Ovary (tissue), 3 donors: Measurements from ENCODE around the gene MMP25.
"Not testable (repeated sequence)": the region's sequence is repeated elsewhere in the genome, so short reads cannot be mapped to it uniquely, and the experiment has no call there.

Source experiments
- EP300 ChIP-seq: sonication (generic); formaldehyde crosslinking; IDR thresholded peaks from one replicate; pipeline ENCODE4 v1.6.1; 2017; ENCODE audit warnings: antibody characterized with exemption
- POLR2A ChIP-seq: fragments of 450-650 bp; IDR thresholded peaks from one replicate; pipeline ENCODE4 v1.6.1; 2017; ENCODE audit warnings: antibody characterized with exemption, mild to moderate bottlenecking, moderate library complexity
- TF ChIP-seq, protein P1 (sequence below), 3 donors: fragments of 450-650 bp in 2 of 3; fragments of 200-600 bp in 1 of 3; IDR thresholded peaks; one replicate each; pipeline versions ENCODE4 v1.5.1 to v1.8.0; 2016 to 2022; ENCODE audit warnings: antibody characterized with exemption in 3 of 3, mild to moderate bottlenecking in 1 of 3
- donor health status: DM: no; HTN: no; CAD: no.

DNA sequence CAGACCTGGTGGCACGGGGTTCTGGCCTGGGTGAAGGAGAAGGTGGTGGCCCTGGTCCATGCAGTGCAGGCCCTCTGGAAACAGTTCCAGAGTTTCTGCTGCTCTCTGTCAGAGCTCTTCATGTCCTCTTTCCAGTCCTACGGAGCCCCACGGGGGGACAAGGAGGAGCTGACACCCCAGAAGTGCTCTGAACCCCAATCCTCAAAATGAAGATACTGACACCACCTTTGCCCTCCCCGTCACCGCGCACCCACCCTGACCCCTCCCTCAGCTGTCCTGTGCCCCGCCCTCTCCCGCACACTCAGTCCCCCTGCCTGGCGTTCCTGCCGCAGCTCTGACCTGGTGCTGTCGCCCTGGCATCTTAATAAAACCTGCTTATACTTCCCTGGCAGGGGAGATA is 22.8 kb downstream of the MMP25 start:
- TF ChIP-seq POLR2A, EP300: not testable (repeated sequence)
- TF ChIP-seq, protein P1, sequence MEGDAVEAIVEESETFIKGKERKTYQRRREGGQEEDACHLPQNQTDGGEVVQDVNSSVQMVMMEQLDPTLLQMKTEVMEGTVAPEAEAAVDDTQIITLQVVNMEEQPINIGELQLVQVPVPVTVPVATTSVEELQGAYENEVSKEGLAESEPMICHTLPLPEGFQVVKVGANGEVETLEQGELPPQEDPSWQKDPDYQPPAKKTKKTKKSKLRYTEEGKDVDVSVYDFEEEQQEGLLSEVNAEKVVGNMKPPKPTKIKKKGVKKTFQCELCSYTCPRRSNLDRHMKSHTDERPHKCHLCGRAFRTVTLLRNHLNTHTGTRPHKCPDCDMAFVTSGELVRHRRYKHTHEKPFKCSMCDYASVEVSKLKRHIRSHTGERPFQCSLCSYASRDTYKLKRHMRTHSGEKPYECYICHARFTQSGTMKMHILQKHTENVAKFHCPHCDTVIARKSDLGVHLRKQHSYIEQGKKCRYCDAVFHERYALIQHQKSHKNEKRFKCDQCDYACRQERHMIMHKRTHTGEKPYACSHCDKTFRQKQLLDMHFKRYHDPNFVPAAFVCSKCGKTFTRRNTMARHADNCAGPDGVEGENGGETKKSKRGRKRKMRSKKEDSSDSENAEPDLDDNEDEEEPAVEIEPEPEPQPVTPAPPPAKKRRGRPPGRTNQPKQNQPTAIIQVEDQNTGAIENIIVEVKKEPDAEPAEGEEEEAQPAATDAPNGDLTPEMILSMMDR (IDR thresholded peaks at IDR 0.05): not testable (repeated sequence)
